Bronchus fibroblast of lung (primary cell): ENCODE results near the gene SGK2. TPM values are rescaled to one million over a fixed set of nuclear protein-coding genes. Genes with fewer than 3 reads are reported as not detected.

Experiments
- total RNA-seq: library from RNA; depleted of rRNA; stranded (reverse); fragments of >200 nt; gene quantifications from 2 replicates; pipeline ENCODE4 v1.2.3, GENCODE V29; 2015

SGK2 gene
- total RNA-seq: not detected in 2 replicates

GRCh38 chr20:43558412-43559146, at the start of gene SGK2:
Gene SGK2, plus strand, starts transcription at chr20:43559027. Its CDS starts 7,469 bp downstream, at chr20:43566496.

GRCh38 chr20:43590392-43591303, 31.8 kb downstream of the SGK2 start, which contains the start of gene IFT52:
Gene IFT52, plus strand, starts transcription at chr20:43590937. Its CDS starts 3,762 bp downstream, at chr20:43594699.

Other genes with a start within 250 kb of the SGK2 start
- 47.9 and 49.8 TPM in 2 replicates for gene SRSF6, start 101.1 kb upstream of the SGK2 start, total RNA-seq
- 2.4 and 4.5 TPM in 2 replicates for gene L3MBTL1, start 51.3 kb upstream of the SGK2 start, total RNA-seq
- gene IFT52, start 31.9 kb downstream of the SGK2 start, total RNA-seq: 26.1 and 28.1 TPM in 2 replicates
- 44.2 and 54.1 TPM in 2 replicates for gene MYBL2, start 108.1 kb downstream of the SGK2 start, total RNA-seq
- gene GTSF1L, start 168.0 kb downstream of the SGK2 start, total RNA-seq: not detected in 2 replicates